NCI-H748 (cell line): ENCODE results near the gene TSPAN15.

ENCODE experiments used
- DNase-seq: peaks from one replicate; lab custom pipeline; 2025; ENCODE audit not compliant: unreplicated experiment; lab: John Stamatoyannopoulos, UW

TSPAN15 gene

GRCh38 chr10:69416695-69417094 is 34.6 kb upstream of the TSPAN15 start, which contains the start of gene TACR2:
TACR2 (minus strand) TSS chr10:69416918; CDS start chr10:69416323, 595 bp downstream.
- DNase-seq: no peak

GRCh38 chr10:69417542-69417941 is 33.7 kb upstream of the TSPAN15 start:
- no peak for DNase-seq

GRCh38 chr10:69418052-69418752 is 33.1 kb upstream of the TSPAN15 start:
- no peak for DNase-seq

GRCh38 chr10:69419096-69419743 is 32.0 kb upstream of the TSPAN15 start:
- no peak for DNase-seq

- no peak for DNase-seq
Observed at GRCh38 chr10:69419744-69420126, 31.5 kb upstream of the TSPAN15 start.

GRCh38 chr10:69421611-69422308 is 29.5 kb upstream of the TSPAN15 start:
- DNase-seq: peak; percentile 18

GRCh38 chr10:69422676-69423075 is 28.6 kb upstream of the TSPAN15 start:
- DNase-seq: no peak

- no peak for DNase-seq
Observed at GRCh38 chr10:69425041-69425440, 26.2 kb upstream of the TSPAN15 start.

DNA sequence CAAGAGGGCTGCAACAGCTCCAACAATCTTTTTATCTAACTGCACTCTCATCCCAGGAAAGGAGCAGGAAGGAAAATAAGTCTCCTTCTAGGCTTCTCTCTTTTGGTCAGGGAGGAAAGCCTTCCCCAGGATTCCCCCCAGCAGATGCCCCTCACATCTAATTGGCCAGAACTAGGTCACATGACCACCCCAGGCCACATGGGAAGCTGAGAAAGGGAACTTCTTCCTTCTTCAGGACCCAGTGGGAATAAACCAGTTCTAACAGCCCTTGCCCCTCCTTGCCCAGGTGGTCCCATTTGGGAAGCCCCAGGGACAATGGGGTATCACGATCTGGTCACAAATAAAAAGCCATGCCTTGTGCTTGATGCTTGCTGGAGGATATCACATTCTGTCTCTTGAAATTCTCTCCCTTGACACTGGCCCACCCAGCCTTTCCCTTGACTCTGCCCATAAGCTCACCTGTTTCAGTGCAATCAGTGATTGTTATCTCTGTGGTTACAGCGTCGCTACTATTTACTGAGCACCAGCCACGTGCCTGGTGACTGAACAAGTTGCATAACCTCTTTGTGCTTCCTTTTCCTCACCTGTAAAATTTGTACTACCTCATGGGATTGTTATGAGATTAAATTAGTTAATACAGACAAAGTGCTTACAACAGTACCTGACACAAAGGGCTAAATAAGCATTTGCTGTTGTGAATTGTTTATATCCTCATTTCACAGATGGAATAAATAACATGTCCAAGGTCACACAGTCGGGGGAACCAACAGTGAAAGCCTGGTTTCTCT is 25.6 kb upstream of the TSPAN15 start:
- DNase-seq: peak; percentile 60

GRCh38 chr10:69426376-69426727 is 24.9 kb upstream of the TSPAN15 start:
- no peak for DNase-seq

- DNase-seq: peak; percentile 26
Observed at GRCh38 chr10:69428165-69428564, 23.1 kb upstream of the TSPAN15 start.

- DNase-seq: no peak
Observed at GRCh38 chr10:69434169-69434568, 17.1 kb upstream of the TSPAN15 start.

DNA sequence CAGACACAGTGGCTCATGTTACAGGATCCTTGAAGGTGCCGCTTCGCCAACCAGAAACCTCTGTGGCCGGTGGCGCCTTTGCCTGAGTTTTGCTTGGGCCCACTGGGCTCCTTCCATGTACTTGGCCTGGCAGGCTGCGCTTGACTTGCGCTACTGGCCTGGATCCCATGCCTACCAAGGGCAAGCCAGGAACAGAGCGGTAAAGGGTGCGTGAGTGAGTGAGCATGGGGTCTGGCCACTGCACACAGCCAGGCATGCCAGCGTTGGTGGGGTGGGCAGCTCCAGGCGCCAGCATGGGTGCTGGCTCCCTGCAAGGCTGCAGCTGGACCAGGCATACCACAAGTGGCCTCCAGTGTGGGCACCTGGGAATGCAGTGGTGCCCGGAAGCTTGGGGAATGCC is 16.3 kb upstream of the TSPAN15 start:
- no peak for DNase-seq

DNA sequence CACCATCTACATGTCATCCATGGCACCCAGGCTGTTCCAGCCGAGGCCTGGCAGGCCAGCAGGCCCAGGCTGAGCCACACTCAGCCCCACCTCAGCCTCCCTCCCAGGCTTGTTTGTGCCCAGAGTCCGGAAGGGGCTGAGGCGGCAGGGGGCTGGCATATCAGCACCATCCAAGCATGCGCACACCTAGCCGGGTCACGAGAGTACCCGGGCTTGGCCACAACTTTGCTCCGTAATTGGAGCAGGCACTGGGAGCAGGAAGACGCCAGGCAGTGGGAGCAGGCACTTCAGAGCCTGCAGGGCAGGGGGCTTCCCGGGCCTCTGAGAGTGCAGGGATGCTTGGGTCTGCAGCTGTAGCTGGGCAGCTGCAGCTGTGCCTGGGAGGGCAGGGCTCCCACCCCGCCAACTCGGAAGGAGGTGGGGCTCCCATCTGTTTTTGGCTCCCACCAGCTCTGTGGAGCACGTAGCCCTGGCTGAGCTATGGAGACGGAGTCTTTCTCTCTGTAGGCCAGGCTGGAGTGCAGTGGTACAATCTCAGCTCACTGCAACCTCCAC is 15.2 kb upstream of the TSPAN15 start:
- no peak for DNase-seq

DNA sequence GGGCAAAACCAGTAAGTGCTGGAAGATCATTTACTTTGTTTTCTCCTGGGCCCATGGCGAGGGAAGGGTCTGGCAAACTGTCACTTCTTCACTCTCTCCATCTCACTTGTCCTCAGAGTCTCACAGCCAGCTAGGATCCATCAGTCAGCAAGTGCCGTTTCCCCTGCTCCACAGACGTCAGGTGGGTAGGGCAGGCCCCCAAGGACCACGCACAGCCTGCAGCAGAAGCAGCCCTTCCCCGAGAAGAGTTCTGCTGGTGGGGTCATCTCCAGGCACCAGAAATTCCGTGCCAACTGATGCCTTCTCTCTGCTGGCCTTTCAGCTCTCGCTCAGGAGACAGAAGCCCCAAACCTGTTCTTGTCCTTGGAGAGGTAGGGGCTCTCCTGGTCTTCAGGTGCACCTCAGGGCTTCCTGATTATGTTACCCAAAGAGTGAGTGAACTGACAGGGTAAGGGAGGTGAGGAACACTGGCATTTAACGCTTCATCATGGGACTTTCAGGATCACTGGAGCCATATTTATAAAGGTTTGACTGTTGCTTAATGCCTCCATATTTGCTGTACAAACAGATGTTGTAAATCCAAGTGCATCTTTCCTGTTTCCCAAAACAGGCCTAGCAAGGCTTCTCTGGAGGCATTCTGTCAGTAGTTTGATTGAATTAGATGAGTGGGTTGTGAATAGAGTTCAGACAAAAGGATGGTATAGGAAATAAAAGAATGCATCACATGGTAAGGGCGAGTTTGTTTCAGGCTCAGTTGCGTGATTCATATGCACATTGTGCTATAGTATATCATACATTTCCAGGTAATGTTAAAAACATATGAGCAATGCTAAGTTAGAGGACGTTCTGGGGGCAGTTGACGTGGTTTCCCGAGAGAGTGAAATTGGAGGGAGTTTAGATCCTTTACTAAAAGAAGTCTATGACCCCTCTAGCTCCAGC is 13.7 kb upstream of the TSPAN15 start:
- DNase-seq: no peak

- no peak for DNase-seq
Observed at GRCh38 chr10:69438536-69439349, 12.5 kb upstream of the TSPAN15 start.

- no peak for DNase-seq
Observed at GRCh38 chr10:69439350-69439739, 11.9 kb upstream of the TSPAN15 start.

DNA sequence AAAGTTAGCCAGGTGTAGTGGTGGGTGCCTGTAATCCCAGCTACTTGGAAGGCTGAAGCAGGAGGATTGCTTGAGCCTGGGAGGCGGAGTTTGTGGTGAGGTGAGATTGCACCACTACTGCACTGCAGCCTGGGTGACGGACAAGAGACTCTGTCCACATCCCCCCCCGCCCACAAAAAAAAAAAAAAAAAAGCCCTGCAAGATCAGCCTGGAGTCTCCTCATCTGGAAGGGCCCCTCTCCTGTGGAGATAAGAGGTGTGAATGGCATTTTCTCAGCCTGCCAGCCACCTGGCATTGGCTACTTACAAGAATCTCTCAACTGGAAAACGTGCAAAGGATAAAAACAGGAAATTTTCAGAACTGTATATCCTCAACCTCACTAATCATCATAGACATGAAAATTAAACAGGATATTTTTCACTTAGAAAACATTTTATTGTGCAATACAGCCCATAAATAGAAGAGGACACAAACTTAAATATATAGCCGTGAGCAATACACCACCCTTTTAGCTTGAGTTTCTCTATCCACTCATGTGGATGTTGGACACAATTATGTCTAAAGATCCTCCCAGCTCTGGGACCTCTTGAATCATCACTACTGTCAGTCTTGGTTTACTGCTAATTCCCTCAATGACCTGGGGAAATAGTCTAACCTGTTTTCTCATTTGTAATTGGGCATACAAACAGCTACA is 11.3 kb upstream of the TSPAN15 start:
- DNase-seq: no peak

- DNase-seq: no peak
Observed at GRCh38 chr10:69443354-69443753, 7.9 kb upstream of the TSPAN15 start.
